ENCODE results near the gene TIE1.

TIE1 gene

GRCh38 chr1:43293896-43294760 lies 6.7 kb upstream of the TIE1 start:
- DNase-seq, result peak; percentile 43 to 77

GRCh38 chr1:43294761-43295160 lies 6.0 kb upstream of the TIE1 start:
- no peak for DNase-seq

- DNase-seq, result no peak
Measured at GRCh38 chr1:43296207-43296606, 4.6 kb upstream of the TIE1 start.

- DNase-seq, result no peak
Measured at GRCh38 chr1:43298055-43298454, 2.7 kb upstream of the TIE1 start.

GRCh38 chr1:43299101-43299500 lies 1.7 kb upstream of the TIE1 start:
- DNase-seq, result no peak

- DNase-seq, result no peak
Measured at GRCh38 chr1:43302201-43302600, 1.4 kb downstream of the TIE1 start.

GRCh38 chr1:43302721-43303470 lies 2.1 kb downstream of the TIE1 start:
- DNase-seq, result no peak

- no peak for DNase-seq
Measured at GRCh38 chr1:43303471-43304313, 2.9 kb downstream of the TIE1 start.

- no peak for DNase-seq
Measured at GRCh38 chr1:43304314-43304681, 3.5 kb downstream of the TIE1 start.

- DNase-seq, result no peak
Measured at GRCh38 chr1:43304771-43305300, 4.1 kb downstream of the TIE1 start.

- no peak for DNase-seq
Measured at GRCh38 chr1:43305461-43305860, 4.7 kb downstream of the TIE1 start.

GRCh38 chr1:43305926-43306687 lies 5.3 kb downstream of the TIE1 start:
- no peak for DNase-seq

GRCh38 chr1:43306688-43307457 lies 6.1 kb downstream of the TIE1 start:
- no peak for DNase-seq

- no peak for DNase-seq
Measured at GRCh38 chr1:43307458-43308158, 6.8 kb downstream of the TIE1 start.

- DNase-seq, result no peak
Measured at GRCh38 chr1:43308635-43309404, 8.0 kb downstream of the TIE1 start.

GRCh38 chr1:43309405-43310025 lies 8.7 kb downstream of the TIE1 start:
- no peak for DNase-seq

- DNase-seq, result no peak
Measured at GRCh38 chr1:43311521-43311920, 10.7 kb downstream of the TIE1 start.

- DNase-seq, result no peak
Measured at GRCh38 chr1:43312212-43312623, 11.4 kb downstream of the TIE1 start.
